Body of pancreas (tissue), 4 donors: ENCODE results near the gene TWF2. TPM values are rescaled to one million over a fixed set of nuclear protein-coding genes. Genes with fewer than 3 reads are reported as not detected.

ENCODE experiments used
- ATAC-seq: fragments of 150-250 bp; one replicate; pipeline ENCODE4 v1.9.1; 2016
- DNase-seq, 4 donors: peaks; one replicate each; pipeline ENCODE4 v3.0.0-alpha.2; 2019
- H3K27ac ChIP-seq, 4 donors: fragments of 200-600 bp; sonication (generic); 1 replicate in 3 of 4; 2 replicates in 1 of 4; pipeline versions ENCODE4 v1.5.1 to v1.6.1; 2016 to 2019; ENCODE audit warnings: mild to moderate bottlenecking in 1 of 4, mixed read lengths in 1 of 4, moderate library complexity in 1 of 4
- H3K27me3 ChIP-seq, 2 donors: fragments of 200-600 bp; sonication (generic); one replicate each; pipeline ENCODE4 v1.6.0; 2016; ENCODE audit warnings: mild to moderate bottlenecking in 1 of 2
- H3K36me3 ChIP-seq, 2 donors: fragments of 200-600 bp; sonication (generic); replicated peaks in 1 of 2; 2 replicates each; pipeline ENCODE4 v1.5.1; 2016; ENCODE audit warnings: low read depth in 2 of 2; ENCODE audit not compliant: insufficient read depth in 1 of 2
- H3K4me1 ChIP-seq: fragments of 200-600 bp; sonication (generic); one replicate; pipeline ENCODE4 v1.6.0; 2016
- H3K4me3 ChIP-seq, 2 donors: fragments of 200-600 bp; sonication (generic); 1 replicate in 1 of 2; 2 replicates in 1 of 2; pipeline ENCODE4 v1.5.1; 2016 to 2019
- H3K9me3 ChIP-seq, 3 donors: fragments of 200-600 bp; sonication (generic); 1 replicate in 2 of 3; 2 replicates in 1 of 3; pipeline ENCODE4 v1.5.1; 2016
- CTCF ChIP-seq, 7 experiments: fragments of 450-650 bp in 4 of 7; fragments of 200-600 bp in 3 of 7; sonication (generic) in 3 of 7; IDR thresholded peaks; one replicate each; pipeline ENCODE4 v1.5.1; 2016 to 2019; ENCODE audit warnings: antibody characterized with exemption in 7 of 7
- POLR2A ChIP-seq, 3 donors: fragments of 450-650 bp; IDR thresholded peaks; one replicate each; pipeline ENCODE4 v1.6.1; 2016; ENCODE audit warnings: antibody characterized with exemption in 3 of 3, mild to moderate bottlenecking in 2 of 3
- WGBS, 2 donors: methylation state at CpG; one replicate each; pipeline ENCODE4 v1.1.5; 2017; 5-methylcytosine and 5-hydroxymethylcytosine counted together
- intact Hi-C: fragments of 100-400 bp; cut with DNase I; formaldehyde crosslinking; loops from one replicate; pipeline ENCODE4 v1.15.1; 2023
- total RNA-seq, 2 donors: library from RNA; depleted of rRNA; stranded (reverse); fragments of >200 nt; gene quantifications; one replicate each; pipeline ENCODE4 v1.1.0, GENCODE V29; 2016

The TWF2 gene
- total RNA-seq, 2 donors from 2014 or later: 26.7 to 35.8 TPM

DNA sequence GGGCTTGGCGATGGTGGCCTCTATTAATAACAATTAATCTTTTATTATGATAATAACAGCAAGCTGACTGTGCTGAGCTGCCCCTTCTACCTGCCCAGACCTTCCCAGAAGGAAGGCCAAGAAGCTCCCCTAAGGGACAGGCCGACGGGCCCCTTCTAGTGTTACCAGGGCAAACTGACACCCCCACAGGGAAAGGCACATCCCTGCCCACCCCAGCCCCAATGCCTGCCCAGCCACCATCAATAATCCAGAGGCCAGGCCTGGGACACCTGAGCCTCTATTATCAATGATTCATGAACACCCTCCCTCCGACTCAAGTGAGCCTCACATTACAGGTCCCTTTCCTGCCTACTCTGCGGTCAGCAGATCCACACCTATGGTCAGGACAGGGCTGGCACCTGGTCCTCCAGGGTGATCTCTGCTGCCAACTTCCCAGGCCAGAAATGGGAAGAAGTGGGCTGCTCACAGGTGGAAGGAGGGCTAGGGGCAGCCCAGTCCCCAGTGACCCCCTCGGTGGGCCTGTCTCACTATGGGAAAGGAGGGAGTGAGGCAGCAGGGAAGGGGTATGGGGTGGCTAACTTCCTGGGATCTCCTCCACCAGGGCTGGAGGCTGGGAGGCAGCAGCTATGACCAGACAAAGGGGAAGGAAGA, 1.8 kb downstream of the TWF2 start:
- Histone ChIP-seq H3K4me1 (peaks cover 38% of the 10 kb centered on the region), H3K27ac (peak overlapping the region; percentile 70 to 92 (median 84)), H3K36me3 (no peaks in the 10 kb centered on the region), H3K4me3 (no peak overlapping the region), H3K27me3 (no peaks in the 10 kb centered on the region), H3K9me3 (no peaks in the 10 kb centered on the region)
- no peak for TF ChIP-seq CTCF (IDR thresholded peaks at IDR 0.05)
- no peak for TF ChIP-seq POLR2A (IDR thresholded peaks at IDR 0.05)
- ATAC-seq: no peak
- intact Hi-C loops: no loop called here
- 54 to 70% methylated on average over 2 to 6 of the region's 6 CpGs for WGBS, 2 donors
- DNase-seq: no peak

DNA sequence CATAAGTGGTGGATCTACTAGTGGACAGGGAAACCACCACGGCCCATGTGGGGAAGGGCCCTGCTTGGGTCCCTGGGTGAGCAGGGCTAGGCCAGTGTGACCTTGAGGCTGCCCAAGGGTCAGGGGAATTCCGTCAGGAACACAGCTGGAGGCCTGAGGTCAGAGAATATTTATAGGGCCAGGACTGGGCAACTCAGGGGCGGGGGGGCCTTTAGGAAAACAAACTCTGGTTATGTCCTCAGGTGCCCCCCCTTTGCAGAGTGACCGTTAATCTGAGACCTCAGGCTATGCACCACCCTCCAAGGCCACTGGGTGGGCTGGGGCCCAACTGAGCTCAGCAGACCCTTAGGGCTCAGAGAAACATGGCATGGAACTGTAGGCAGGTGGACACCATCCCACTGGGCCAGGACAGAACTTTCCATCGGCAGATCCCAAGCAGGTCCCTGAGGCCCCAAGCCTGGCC, 2.5 kb downstream of the TWF2 start:
- peak overlapping the region in 2 of 4 donors; percentile 70 to 86 for H3K27ac ChIP-seq

DNA sequence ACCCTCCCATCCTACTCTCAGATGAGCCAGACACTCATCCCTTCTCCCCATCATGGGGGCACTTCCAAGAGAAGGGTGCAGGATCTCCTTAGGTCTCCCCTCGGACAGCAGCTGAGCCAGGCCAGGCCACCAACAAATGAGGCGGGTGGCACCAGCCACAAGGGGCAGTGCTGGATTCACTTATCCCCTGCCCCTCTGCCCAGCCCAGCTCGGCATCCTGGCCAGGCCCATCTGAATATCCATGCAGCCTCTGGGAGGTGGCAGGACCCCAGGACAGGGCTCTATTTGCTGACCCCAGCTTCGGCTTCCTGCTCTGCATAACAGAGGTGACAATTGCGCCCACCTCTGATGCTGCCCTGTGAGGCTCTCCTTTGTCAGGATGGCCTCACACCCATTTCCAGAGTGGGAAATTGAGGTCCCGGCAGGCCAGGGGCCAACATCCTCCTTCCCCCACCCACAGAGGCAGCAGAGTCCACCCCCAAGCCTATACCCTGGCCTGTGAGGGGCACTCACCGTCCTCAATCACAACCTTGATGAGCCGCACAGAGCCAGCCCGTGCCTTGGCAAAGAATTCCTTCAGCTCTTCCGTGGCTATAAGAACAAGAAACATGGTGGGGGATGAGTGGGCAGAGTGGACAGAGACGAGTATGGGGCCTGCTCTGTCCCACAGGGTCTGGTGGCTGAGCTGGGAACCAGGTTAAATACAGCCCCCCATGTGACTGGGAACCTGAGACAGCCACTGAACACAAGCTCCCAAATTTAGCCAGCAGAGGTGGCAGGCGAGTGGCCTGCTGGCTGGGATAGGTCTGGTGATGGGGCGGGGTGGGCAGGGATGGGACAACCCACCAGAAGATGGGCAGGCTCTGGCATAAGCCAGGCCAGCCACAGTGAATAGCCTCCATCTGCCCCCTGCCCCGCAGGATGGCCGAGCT, 4.2 kb downstream of the TWF2 start:
- H3K27me3 ChIP-seq: no peaks in the 10 kb centered on the region
- peaks cover 29% of the 10 kb centered on the region for H3K4me1 ChIP-seq
- no peak for ATAC-seq
- intact Hi-C loops: loop anchor here (5.0 kb wide), 1 partner anchor 113 kb away; no protein-coding TSS in a partner anchor
- H3K36me3 ChIP-seq: peaks cover 0 to 1% of the 10 kb centered on the region in 2 donors
- WGBS, 2 donors: 68 to 89% methylated on average over 6 to 15 of the region's 15 CpGs
- no peak overlapping the region for H3K4me3 ChIP-seq
- no peaks in the 10 kb centered on the region for H3K9me3 ChIP-seq
- DNase-seq: no peak
- TF ChIP-seq CTCF (IDR thresholded peaks at IDR 0.05): no peak
- no peak for TF ChIP-seq POLR2A (IDR thresholded peaks at IDR 0.05)
- H3K27ac ChIP-seq: no peak overlapping the region

More for the DNA sequence above, 2.5 kb downstream of the TWF2 start:
- TF ChIP-seq POLR2A (IDR thresholded peaks at IDR 0.05) (no peak), CTCF (IDR thresholded peaks at IDR 0.05) (no peak)
- H3K9me3 ChIP-seq: no peaks in the 10 kb centered on the region
- no peaks in the 10 kb centered on the region for H3K27me3 ChIP-seq
- no peak overlapping the region for H3K4me3 ChIP-seq
- H3K4me1 ChIP-seq: peaks cover 38% of the 10 kb centered on the region
- DNase-seq: no peak
- ATAC-seq: no peak
- intact Hi-C loops: no loop called here
- WGBS, 2 donors: 52 to 78% methylated on average over 2 to 5 of the region's 5 CpGs
- no peaks in the 10 kb centered on the region for H3K36me3 ChIP-seq

DNA sequence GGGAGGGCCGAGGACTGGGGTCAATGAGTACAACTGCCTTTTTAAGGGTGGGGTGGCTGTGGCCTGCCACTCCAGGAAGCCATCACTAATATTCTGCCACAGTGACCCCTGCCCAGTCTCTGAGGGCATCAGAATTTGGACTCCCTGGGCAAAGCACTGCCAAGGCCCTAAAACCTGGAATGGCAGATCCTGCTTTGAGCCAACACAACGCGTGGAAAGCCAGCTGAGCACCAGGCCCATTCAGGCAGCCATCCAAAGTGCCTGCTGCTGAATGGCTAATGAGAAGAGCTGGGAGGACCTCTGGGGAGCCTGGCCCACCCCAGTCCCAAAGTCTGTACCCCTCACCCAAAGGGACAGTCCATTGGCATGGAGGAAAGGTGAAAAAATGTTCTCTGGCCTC, 5.0 kb downstream of the TWF2 start:
- Histone ChIP-seq H3K36me3 (peaks cover 0 to 4% of the 10 kb centered on the region in 2 donors), H3K27ac (no peak overlapping the region), H3K4me1 (peaks cover 25% of the 10 kb centered on the region), H3K9me3 (no peaks in the 10 kb centered on the region), H3K4me3 (no peak overlapping the region), H3K27me3 (no peaks in the 10 kb centered on the region)
- TF ChIP-seq CTCF (IDR thresholded peaks at IDR 0.05): no peak
- no peak for TF ChIP-seq POLR2A (IDR thresholded peaks at IDR 0.05)
- ATAC-seq (no peak), DNase-seq (no peak)
- WGBS, 2 donors: 67 to 82% methylated on average over 3 of the region's 3 CpGs
- intact Hi-C loops: loop anchor here (5.0 kb wide), 1 partner anchor 113 kb away; no protein-coding TSS in a partner anchor
